Hepatic stellate cell (primary cell): ENCODE results near the gene SERGEF.

ENCODE experiments used
- DNase-seq: peaks from one replicate; pipeline ENCODE4 v3.0.0; 2011; ENCODE audit warnings: low spot score

The SERGEF gene

GRCh38 chr11:18012906-18013781, at the start of gene SERGEF:
Gene SERGEF, minus strand, starts transcription at chr11:18013047. Its CDS starts 37 bp downstream, at chr11:18013010.
- peak; percentile 82 for DNase-seq

GRCh38 chr11:18061351-18061750, 48.5 kb upstream of the SERGEF start:
- no peak for DNase-seq

GRCh38 chr11:18056561-18057181, 43.8 kb upstream of the SERGEF start:
- DNase-seq: no peak

- DNase-seq: no peak
Measured at GRCh38 chr11:18054511-18055103, 41.8 kb upstream of the SERGEF start.

GRCh38 chr11:18050848-18051247, 38.0 kb upstream of the SERGEF start:
- no peak for DNase-seq

- DNase-seq: peak; percentile 5
Measured at GRCh38 chr11:18046116-18046777, 33.4 kb upstream of the SERGEF start, which contains the start of gene TPH1. Gene TPH1, minus strand, starts transcription at chr11:18046269. Its CDS starts 5,507 bp downstream, at chr11:18040762.

GRCh38 chr11:18036456-18036855, 23.6 kb upstream of the SERGEF start:
- DNase-seq: no peak

GRCh38 chr11:18027475-18027874, 14.6 kb upstream of the SERGEF start:
- no peak for DNase-seq

- DNase-seq: no peak
Measured at GRCh38 chr11:18022419-18022818, 9.6 kb upstream of the SERGEF start.

- no peak for DNase-seq
Measured at GRCh38 chr11:18019650-18020049, 6.8 kb upstream of the SERGEF start.

GRCh38 chr11:18016789-18017188, 3.9 kb upstream of the SERGEF start:
- DNase-seq: no peak

- DNase-seq: no peak
Measured at GRCh38 chr11:18014876-18015275, 2.0 kb upstream of the SERGEF start.

GRCh38 chr11:18013790-18014507, 1.1 kb upstream of the SERGEF start:
- no peak for DNase-seq

GRCh38 chr11:18012122-18012905, 533 bp downstream of the SERGEF start:
- DNase-seq: peak; percentile 17

GRCh38 chr11:18011633-18012032, 1.2 kb downstream of the SERGEF start:
- DNase-seq: no peak

- no peak for DNase-seq
Measured at GRCh38 chr11:18010977-18011586, 1.8 kb downstream of the SERGEF start.

- no peak for DNase-seq
Measured at GRCh38 chr11:18010121-18010670, 2.7 kb downstream of the SERGEF start.

- no peak for DNase-seq
Measured at GRCh38 chr11:18005376-18006129, 7.3 kb downstream of the SERGEF start.

GRCh38 chr11:18001191-18001590, 11.7 kb downstream of the SERGEF start:
- DNase-seq: no peak
